OCI-LY7 (cell line): ENCODE measurements around the gene KIAA1549. TPM values are rescaled to one million over a fixed set of nuclear protein-coding genes. Genes with fewer than 3 reads are reported as not detected.

Experiments
- BruUV-seq: library from RNA; stranded (reverse); fragments of 400-500 nt; replicated peaks from 2 replicates; lab custom pipeline; 2021; lab: Mats Ljungman, UMichigan
- CTCF ChIA-PET: fragments of 300-600 bp; sonication (Branson Sonifier 250); formaldehyde crosslinking; loops from one replicate; lab custom pipeline; 2022; ENCODE audit warnings: antibody characterized with exemption; ENCODE audit not compliant: unreplicated experiment; lab: Charles Lee
- POLR2A ChIA-PET: fragments of 300-600 bp; sonication (Branson Sonifier 250); formaldehyde crosslinking; loops from one replicate; lab custom pipeline; 2022; ENCODE audit warnings: antibody characterized with exemption; lab: Charles Lee
- DNase-seq: peaks from one replicate; pipeline ENCODE4 v3.0.0-alpha.2; 2015; ENCODE audit warnings: low spot score
- H2AFZ ChIP-seq: fragments of 200-600 bp; sonication (generic), shearing (Covaris generic); 2 replicates; pipeline ENCODE4 v1.6.1; 2014; ENCODE audit warnings: mild to moderate bottlenecking, antibody characterized with exemption, low read length, moderate library complexity
- H3K27ac ChIP-seq: fragments of 200-600 bp; sonication (generic); 2 replicates; pipeline ENCODE4 v1.5.1; 2014; ENCODE audit warnings: mixed run types, low read depth, mild to moderate bottlenecking, moderate library complexity, low read length, inconsistent platforms; ENCODE audit not compliant: poor library complexity, severe bottlenecking
- H3K36me3 ChIP-seq: fragments of 200-600 bp; sonication (generic); 2 replicates; pipeline ENCODE4 v1.6.1; 2014; ENCODE audit warnings: mild to moderate bottlenecking, antibody characterized with exemption, low read length, moderate library complexity, mixed read lengths; ENCODE audit not compliant: insufficient read depth
- H3K4me1 ChIP-seq: fragments of 200-600 bp; sonication (generic); 2 replicates; pipeline ENCODE4 v1.5.1; 2014; ENCODE audit warnings: mild to moderate bottlenecking, low read length; ENCODE audit not compliant: insufficient read depth, poor library complexity, severe bottlenecking
- H3K4me2 ChIP-seq: fragments of 200-600 bp; sonication (generic); 2 replicates; pipeline ENCODE4 v1.6.1; 2014; ENCODE audit warnings: mild to moderate bottlenecking, low read length
- H3K4me3 ChIP-seq: fragments of 200-600 bp; sonication (generic); 2 replicates; pipeline ENCODE4 v1.5.1; 2014; ENCODE audit warnings: mild to moderate bottlenecking, low read depth, low read length; ENCODE audit not compliant: poor library complexity, severe bottlenecking
- H3K79me2 ChIP-seq: fragments of 200-600 bp; sonication (generic); 2 replicates; pipeline ENCODE4 v1.6.1; 2016; ENCODE audit warnings: low read depth, mild to moderate bottlenecking, low read length, moderate library complexity, mixed read lengths; ENCODE audit not compliant: insufficient read depth
- H3K9me2 ChIP-seq: fragments of 200-600 bp; sonication (generic); 2 replicates; pipeline ENCODE4 v1.6.1; 2016; ENCODE audit warnings: mild to moderate bottlenecking, low read length, mixed read lengths; ENCODE audit not compliant: insufficient read depth
- H3K9me3 ChIP-seq: fragments of 200-600 bp; sonication (generic); 2 replicates; pipeline ENCODE4 v1.6.1; 2014; ENCODE audit warnings: mild to moderate bottlenecking, mixed run types, low read length, mixed read lengths
- H4K20me1 ChIP-seq: fragments of 200-600 bp; sonication (generic); 2 replicates; pipeline ENCODE4 v1.6.1; 2014; ENCODE audit warnings: mild to moderate bottlenecking, antibody characterized with exemption, low read length, moderate library complexity, mixed read lengths; ENCODE audit not compliant: insufficient read depth
- EZH2phosphoT487 ChIP-seq: fragments of 200-600 bp; sonication (generic); IDR thresholded peaks from 2 replicates; pipeline ENCODE4 v1.6.1; 2018; ENCODE audit warnings: low read depth, borderline replicate concordance, mild to moderate bottlenecking, mixed run types, antibody characterized with exemption, low read length, moderate library complexity, mixed read lengths
- intact Hi-C: fragments of 100-400 bp; cut with micrococcal nuclease; formaldehyde crosslinking; loops from one replicate; pipeline ENCODE4 v1.10.0; 2022; ENCODE audit not compliant: unreplicated experiment
- total RNA-seq, 2 experiments: library from RNA; depleted of rRNA in 1 of 2; stranded (reverse); fragments of >200 nt in 1 of 2; shearing (Covaris generic) in 1 of 2; gene quantifications; 2 replicates each; pipeline ENCODE4 v1.2.3, GENCODE V29; 2014 to 2022
- TF ChIP-seq, protein P1 (sequence below): fragments of 200-600 bp; sonication (generic); conservative IDR thresholded peaks from 2 replicates; pipeline ENCODE4 v1.5.1; 2014; ENCODE audit warnings: mild to moderate bottlenecking, antibody characterized with exemption, low read length, moderate library complexity, mixed read lengths

KIAA1549 gene
- total RNA-seq, 2 experiments from 2014 or later = 0.03 to 3.0 TPM

DNA sequence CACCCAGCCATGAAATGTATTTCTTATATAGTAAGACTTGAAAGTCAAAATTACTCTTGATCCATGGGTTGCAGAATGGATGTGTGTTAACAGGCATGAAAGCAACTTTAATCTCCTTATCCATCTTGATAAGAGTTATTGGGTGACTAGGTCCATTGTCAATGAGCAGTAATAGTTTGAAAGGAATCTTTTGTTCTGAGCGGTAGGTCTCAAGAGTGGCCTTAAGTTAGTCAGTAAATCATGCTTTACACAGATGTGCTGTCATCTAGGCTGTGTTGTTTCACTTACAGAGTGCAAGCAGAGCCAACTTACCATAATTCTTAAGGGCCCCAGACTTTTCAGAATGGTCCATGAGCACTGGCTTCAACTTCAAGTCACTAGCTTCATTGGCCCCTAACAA lies 51.2 kb downstream of the KIAA1549 start:
- Histone ChIP-seq H3K9me3 (no peaks in the 10 kb centered on the region), H3K79me2 (no peaks in the 10 kb centered on the region), H3K4me2 (no peak overlapping the region), H2AFZ (no peak overlapping the region), H4K20me1 (no peaks in the 10 kb centered on the region), H3K27ac (no peak overlapping the region), H3K4me3 (no peak overlapping the region), H3K36me3 (no peaks in the 10 kb centered on the region), H3K9me2 (no peaks in the 10 kb centered on the region), H3K4me1 (no peaks in the 10 kb centered on the region)
- TF ChIP-seq, protein P1, sequence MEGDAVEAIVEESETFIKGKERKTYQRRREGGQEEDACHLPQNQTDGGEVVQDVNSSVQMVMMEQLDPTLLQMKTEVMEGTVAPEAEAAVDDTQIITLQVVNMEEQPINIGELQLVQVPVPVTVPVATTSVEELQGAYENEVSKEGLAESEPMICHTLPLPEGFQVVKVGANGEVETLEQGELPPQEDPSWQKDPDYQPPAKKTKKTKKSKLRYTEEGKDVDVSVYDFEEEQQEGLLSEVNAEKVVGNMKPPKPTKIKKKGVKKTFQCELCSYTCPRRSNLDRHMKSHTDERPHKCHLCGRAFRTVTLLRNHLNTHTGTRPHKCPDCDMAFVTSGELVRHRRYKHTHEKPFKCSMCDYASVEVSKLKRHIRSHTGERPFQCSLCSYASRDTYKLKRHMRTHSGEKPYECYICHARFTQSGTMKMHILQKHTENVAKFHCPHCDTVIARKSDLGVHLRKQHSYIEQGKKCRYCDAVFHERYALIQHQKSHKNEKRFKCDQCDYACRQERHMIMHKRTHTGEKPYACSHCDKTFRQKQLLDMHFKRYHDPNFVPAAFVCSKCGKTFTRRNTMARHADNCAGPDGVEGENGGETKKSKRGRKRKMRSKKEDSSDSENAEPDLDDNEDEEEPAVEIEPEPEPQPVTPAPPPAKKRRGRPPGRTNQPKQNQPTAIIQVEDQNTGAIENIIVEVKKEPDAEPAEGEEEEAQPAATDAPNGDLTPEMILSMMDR = no peak
- no peak for TF ChIP-seq EZH2phosphoT487
- no peak for DNase-seq
- no TSS peak for BruUV-seq
- CTCF ChIA-PET = no interaction called here
- POLR2A ChIA-PET = interaction anchor here (0.6 kb wide), 1 partner anchor 120 kb away, joined by 3 read pairs; no protein-coding TSS in a partner anchor
- intact Hi-C loops = no loop called here

DNA sequence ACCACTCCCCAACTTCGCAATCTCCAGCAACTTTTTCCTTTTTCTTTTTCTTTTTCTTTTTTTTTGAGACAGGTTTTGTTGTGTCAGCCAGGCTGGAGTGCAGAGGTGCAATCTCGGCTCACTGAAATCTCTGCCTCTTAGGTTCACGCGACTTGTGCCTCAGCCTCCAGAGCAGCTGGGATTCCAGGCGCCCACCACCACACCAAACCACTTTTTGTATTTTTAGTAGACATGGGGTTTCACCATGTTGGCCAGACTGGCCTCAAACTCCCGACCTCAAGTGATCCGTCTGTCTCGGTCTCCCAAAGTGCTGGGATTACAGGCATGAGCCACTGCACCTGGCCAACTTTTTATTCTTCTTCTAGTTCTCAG lies 55.0 kb downstream of the KIAA1549 start:
- Histone ChIP-seq H3K4me3 (no peak overlapping the region), H4K20me1 (no peaks in the 10 kb centered on the region), H3K79me2 (no peaks in the 10 kb centered on the region), H3K4me1 (no peaks in the 10 kb centered on the region), H3K9me3 (no peaks in the 10 kb centered on the region), H2AFZ (no peak overlapping the region), H3K9me2 (no peaks in the 10 kb centered on the region), H3K4me2 (no peak overlapping the region), H3K27ac (no peak overlapping the region), H3K36me3 (no peaks in the 10 kb centered on the region)
- no peak for DNase-seq
- intact Hi-C loops = no loop called here
- ChIA-PET CTCF (no interaction called here), POLR2A (no interaction called here)
- BruUV-seq = no TSS peak
- TF ChIP-seq, protein P1 = no peak
- no peak for TF ChIP-seq EZH2phosphoT487

DNA sequence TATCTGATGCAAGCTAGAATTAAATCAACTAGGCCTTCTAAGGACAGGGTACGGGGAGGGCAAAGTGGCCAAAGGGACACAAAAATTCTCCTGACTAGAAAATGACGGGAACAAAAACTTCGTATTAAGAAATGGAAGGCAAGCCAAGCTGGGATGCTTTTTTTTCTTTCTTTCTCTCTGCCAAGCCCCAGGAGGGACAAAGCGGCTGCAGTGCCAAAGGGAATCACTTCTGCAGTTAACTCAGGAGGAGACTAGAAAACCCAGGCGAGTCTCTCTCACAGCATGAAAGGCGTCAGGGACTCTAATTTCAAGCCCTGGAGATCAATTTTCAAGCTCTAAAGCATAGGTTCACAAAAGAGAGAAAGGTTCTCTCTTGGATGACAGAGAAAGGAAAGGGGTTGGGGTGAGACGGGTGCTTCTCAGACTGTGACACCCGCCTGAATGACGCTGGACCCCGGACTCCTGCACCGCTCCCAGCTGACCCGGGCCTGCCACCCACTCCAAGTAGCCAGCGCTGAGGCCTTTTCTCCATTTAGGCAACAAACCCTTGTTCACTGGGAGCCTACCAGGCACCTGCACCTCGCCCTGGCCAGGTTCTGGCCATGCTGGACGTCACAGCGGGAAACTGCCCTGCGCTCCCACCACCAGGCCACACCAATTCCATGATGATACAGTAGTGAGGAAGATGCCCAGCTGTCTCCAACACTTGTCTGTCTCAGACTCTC lies 56.5 kb downstream of the KIAA1549 start:
- intact Hi-C loops = loop anchor here (2.0 kb wide), 1 partner anchor 20 kb away; no protein-coding TSS in a partner anchor
- POLR2A ChIA-PET = no interaction called here
- CTCF ChIA-PET = no interaction called here

More for the DNA sequence above, 56.5 kb downstream of the KIAA1549 start:
- Histone ChIP-seq H3K79me2 (no peaks in the 10 kb centered on the region), H2AFZ (no peak overlapping the region), H3K4me2 (no peak overlapping the region), H3K36me3 (no peaks in the 10 kb centered on the region), H3K4me3 (no peak overlapping the region), H3K9me3 (no peaks in the 10 kb centered on the region), H3K9me2 (no peaks in the 10 kb centered on the region), H4K20me1 (no peaks in the 10 kb centered on the region), H3K27ac (no peak overlapping the region), H3K4me1 (no peaks in the 10 kb centered on the region)
- DNase-seq = no peak
- TF ChIP-seq, protein P1 = no peak
- TF ChIP-seq EZH2phosphoT487 = no peak
- BruUV-seq = no TSS peak
